ENCODE measurements around the gene C15orf40.
A peak's percentile ranks its signal among the peaks of the same experiment; 100 is the strongest.
"Not testable (repeated sequence)": the region's sequence is repeated elsewhere in the genome, so short reads cannot be mapped to it uniquely, and the experiment has no call there.

C15orf40 gene

DNA sequence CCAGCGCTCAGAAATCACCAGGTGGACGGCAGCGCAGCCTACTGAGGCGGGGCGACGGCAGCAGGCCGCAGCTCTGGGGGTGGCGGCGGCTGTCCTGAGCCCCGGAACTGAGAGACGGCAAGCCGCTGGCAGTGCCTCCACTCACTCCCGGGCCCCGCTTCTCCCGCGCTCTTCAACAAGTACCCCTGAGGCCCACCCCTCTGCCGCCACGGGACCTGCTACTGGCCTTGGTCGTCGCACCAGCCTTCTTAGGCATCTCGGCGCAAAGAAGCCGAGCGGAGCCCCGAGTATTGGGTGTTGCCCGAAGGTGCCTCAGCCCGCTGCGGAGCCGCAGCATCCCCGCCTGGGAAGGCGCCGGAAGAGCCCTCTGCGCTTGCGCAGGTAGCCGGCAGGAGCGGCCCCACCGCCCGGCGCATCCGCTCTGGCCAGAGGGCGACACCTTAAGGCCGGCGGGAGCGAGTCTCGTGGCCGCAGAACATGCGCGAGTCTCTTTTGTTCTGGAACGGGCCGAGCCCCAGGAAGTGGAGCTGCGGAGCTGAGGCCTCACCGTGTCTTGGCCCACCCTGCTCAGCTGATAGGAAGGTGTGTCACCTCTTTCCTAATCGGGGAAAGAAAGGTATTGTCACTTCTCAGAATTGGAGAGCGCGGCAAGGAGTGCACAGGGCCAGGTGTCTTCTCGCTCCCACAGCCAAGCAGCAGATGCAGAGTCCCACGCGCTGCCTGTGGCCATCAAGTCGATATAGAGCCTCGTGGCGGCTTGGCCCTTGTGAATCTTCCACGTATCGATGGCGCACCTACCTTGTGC is at the start of gene C15orf40:
Gene C15orf40, minus strand, starts transcription at position 369 of the 805 bp plus-strand sequence. Its CDS starts 32 bp downstream, at position 337.
- peak; percentile 65 to 76 for DNase-seq

DNA sequence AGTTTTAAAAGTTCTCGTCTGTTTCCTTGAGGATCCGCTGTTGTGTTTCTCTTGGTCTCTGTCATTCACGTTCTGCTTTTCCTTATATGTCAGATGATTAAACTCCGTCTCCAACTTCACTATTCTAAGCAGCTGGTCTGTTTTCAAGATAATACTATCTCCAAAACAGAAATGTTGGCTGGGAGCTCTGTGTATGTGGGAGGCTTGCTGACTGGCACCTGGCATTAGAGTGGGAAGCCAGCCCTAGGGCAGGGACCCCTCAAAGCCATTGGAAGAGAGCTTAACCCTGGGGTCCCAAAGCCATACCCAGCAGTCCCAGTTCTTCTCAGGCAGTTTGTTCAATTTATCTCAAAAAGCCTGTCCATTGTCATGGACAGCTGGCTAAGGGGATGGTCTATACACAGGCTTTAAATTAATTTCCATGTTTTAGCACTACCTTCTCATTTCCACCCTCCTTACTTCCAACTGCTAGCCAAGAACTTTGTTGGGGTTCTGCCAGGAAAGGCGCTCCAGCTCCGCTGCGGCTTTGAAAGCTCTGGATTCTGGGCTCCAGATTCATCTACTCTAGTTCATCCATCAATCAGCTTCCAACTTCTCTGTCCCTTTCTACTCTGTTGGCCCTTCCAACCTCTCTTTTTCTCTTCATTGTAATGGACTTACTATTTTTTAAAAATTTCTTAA is 46.4 kb upstream of the C15orf40 start:
- no peak for DNase-seq

DNA sequence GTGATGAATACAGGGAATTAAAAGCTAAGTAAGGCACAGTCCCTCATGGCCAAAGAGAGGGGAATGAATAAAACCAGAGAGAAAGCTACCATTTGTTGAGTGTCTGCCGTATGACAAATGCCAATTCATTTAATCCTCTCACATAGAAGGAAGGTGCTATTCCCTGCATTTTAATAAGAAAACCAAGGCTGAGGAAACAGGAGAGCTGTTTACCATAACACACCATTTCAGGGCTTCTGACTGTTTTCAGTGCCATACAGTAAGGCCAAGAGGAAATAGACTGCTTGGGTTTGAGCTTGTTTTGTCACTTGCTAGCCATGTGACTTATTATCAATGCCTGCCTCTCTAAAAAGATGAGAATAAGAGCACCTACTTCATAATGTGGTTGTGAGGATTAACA is 45.6 kb upstream of the C15orf40 start:
- no peak for DNase-seq

DNA sequence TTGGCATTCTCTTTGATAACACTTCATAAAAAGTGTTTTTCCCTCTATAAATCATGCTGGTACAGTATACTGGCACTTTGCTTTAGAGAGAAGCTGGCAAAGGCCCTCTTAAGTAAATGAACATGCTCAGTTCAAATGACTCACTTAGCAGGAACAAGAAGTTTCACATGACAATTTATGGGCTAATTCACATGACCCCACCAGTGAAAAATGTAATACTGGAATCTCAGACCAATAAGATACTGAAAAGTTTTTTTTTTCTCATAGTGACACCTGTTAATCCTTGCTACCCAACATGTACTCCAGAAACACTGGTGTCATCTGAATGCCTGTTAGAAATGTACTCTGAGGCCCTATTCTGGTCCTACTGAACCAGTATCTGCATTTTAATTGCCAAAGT is 41.7 kb upstream of the C15orf40 start:
- no peak for DNase-seq

DNA sequence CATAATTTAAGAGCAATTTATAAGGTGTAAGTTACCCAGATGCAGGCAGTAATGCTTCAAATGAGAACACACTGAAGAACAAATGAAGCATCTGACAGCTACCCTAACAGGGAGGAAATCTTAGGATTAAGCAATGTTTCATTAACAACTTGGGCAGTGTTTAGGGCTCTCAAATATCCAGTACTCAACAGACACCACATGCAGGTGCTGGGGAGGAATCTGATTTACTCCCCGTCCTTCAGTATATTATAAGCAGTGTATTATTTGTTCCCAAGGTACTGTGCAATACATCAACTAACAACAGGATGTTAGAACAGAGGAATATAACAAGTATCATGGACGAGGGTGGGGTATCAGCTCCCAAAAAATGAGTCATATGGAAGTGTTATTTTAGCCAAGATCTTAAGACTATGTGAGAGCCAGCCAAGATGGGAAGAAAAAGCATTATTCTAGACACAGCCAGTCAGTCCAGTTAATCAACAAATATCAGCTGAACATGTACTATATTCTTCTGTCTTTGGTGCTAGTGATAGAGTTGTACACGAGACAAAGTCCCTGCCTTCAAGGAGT is 35.2 kb upstream of the C15orf40 start:
- no peak for DNase-seq

DNA sequence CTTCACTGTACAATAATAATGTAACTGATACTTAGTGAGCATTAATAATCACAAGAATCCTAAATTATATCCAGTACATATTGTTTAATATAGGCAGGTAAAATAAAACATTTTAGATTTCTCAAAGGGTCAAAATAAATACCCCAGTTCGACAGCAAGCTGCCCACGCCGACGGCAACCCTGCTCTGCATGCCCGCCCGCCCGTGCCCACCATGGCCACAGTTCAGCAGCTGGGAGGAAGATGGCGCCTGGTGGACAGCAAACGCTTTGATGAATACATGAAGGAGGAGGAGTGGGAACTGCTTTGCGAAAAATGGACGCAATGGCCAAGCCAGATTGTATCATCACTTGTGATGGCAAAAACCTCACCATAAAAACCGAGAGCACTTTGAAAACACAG is 32.7 kb upstream of the C15orf40 start:
- no peak for DNase-seq

DNA sequence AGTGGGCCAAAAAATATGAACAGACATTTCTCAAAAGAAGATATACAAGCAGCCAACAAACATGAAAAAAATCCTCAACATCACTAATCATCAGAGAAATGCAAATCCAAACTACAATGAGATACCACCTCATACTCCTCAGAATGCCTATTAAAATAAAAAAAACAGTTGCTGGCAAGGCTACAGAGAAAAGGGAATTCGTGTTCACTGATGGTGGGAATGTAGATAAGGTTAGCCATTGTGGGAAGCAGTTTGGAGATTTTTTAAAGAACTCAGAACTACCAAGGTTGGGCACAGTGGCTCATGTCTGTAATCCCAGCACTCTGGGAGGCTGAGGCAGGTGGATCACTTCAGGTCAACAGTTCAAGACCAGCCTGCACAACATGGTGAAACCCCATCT is 27.8 kb upstream of the C15orf40 start:
- DNase-seq, result no peak

DNA sequence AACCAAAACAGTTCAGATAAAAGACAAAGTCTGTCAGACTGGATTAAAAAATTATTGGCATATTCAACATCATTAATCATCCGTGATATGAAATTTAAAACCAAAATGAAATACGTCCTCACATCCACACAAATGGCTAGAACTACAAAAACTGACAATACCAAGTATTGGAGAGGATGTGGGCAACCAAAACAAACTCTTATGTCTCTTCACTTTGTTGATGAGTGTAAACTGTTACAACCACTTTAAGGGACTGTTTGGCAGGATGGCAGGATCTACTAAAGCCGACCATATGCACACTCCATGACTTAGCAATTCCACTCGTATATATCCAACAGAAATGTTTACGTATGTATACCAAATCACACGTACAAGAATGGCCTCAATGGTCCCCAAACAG is 24.8 kb upstream of the C15orf40 start:
- no peak for DNase-seq

DNA sequence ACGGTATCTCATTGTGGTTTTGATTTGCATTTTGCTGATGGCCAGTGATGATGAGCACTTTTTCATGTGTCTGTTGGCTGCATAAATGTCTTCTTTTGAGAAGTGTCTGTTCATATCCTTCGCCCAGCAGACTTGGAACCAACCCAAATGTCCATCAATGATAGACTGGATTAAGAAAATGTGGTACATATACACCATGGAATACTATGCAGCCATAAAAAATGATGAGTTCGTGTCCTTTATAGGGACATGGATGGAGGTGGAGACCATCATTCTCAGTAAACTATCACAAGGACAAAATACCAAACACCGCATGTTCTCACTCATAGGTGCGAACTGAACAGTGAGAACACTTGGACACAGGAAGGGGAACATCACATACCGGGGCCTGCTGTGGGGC is 19.8 kb upstream of the C15orf40 start:
- not testable (repeated sequence) for DNase-seq

DNA sequence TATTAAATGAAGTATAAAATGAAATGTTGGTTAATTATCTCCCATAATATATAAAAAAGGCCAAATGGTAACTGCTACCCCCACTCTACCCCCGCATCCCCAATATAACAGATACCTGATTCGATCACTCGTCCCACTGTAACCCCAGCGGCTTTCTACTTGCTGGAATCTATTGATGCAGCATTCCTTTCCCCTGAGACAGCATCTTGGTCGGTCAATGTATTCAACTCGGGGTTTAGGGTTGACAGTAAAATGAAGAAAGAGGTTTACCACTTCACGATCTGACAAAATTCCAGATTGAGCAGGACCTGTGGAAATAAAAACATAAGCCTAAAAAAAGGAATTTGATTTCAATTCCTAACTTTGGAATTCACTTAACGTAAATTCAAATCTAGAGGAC is 18.6 kb upstream of the C15orf40 start:
- no peak for DNase-seq

DNA sequence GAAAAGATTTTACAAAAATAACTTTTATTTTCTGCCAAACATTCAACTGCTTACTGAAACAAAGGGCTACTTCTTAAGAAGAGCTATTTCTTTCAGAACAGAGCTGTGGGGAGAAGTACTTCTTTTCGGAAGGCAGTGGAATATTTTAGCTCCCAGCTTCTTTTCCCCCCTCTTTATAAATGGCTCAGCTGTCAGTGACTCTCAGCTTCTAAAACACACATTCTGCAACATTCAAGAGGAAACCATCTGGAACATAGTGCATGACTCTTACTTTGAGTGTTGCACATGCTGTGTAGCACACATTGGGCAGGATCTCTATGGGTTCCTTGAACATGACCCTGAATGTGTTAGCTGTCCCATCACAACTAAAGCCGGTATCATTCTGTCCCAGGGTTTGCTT is 7.0 kb upstream of the C15orf40 start:
- no peak for DNase-seq

DNA sequence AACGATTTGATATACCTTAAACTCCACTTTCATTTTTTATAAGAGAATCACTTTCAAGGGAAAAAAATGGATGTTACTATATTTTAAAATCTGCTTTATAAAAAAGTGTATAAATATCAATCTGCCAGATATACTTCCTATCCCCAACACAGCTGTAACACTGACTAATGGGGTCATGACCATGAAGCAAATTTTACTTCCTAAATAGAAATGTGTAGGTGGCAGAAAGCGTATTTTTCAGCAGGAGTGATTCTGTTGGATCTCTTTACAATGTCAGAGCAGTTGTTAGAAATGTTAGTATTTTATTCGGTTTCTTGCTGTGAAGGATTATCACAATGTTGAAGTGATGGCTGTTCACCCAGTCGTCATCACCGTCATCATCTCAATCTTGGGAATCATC is 5.5 kb upstream of the C15orf40 start:
- no peak for DNase-seq

DNA sequence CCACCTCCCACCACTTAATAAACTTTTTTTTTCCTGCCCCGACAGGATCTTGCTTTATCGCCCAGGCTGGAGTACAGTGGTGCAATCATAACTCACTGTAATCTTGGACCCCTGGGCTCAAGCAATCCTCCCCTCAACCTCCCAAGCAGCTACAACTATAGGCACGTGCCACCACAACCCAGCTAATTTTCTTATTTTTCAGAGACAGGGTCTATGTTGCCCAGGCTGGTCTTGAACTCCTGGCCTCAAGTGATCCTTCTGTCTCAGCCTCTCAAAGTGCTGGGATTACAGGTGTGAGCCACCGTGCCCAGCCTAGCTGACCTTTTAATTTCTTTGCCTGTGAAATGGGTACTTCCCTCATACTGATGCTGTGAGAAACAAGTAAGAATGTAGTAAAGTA is 3.9 kb upstream of the C15orf40 start:
- no peak for DNase-seq

DNA sequence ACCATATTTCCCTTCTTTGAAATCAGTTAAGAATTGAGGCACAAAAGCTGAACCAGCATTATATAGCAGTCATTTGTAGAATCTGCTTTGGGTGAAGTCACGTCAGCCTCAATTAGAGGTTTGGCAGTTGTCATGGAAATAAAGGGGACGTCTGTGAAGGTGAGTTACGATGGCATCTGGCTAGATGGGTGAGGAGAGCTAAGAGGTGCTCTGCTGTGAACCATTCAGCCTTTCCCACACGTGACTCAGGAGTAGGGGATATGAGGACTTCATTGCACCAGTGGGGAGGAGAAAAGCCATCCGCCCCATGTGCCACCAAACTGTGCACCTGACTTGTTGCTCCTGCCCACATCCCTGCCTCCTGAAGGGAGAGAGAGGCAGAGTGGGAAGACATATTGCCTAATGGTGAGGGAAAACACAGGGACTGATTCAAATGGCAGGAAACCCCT is 2.8 kb upstream of the C15orf40 start:
- no peak for DNase-seq

DNA sequence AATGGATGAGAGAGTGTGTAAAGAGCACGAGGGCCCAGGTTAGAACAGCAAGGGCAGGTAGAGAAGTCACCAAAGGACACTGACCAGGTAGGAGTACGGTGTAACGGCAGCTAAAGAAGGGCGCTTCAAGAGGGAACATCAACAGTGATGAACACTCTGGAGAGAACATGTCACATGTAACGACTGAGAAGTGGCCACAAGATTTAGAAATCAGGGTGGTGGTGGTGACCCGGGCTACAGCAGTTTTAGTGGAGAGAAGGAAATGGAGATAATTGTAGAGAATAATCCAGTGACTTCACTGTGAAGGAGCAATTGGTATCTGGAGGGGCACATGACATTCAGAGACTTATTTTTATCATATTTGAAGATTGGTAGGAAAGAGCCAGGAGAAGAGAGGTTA is 1.2 kb upstream of the C15orf40 start:
- DNase-seq, result no peak

DNA sequence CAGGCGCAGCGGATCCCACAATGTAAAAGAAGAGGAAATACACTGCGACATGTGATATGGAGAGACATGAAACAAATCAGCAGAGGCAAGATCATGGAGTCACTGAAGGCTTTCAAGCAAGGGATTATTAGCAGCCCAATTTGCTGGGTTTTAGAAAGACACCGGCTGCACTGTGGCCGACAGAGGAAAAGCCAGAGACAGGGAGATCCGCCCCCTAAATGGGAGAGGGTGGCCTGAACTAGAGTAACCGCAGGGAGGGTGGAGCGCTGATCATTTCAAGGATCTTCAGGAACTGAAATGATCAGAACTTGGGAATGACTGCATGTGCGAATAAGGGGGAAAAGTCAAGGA is 612 bp upstream of the C15orf40 start:
- no peak for DNase-seq

DNA sequence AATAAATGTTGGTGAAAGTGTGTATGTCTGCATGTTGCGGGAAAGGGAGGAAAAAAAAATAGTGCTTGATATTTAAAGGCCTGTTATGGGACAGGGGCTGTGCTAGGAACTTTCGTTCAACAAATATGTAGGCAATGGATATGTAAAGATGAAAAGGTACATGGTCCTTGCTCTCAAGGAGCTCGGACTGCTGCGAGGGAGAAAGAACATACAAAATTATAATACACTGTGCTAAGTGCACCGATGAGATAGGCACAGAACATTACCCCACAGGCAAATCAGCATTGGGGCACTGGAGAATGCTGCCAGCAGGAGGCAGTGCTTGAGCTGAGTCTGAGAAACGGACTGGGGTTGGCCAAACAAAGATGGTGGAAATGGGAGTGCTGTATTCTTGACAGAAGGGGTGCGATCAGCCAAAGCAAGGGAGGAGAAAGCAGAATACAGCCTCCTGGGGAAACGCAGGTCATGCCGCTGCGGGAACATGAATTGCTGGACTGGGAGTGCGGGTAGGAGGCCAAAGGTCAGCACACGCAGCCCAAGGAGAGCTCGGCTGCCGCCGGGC is 649 bp downstream of the C15orf40 start:
- peak; percentile 53 to 55 for DNase-seq

DNA sequence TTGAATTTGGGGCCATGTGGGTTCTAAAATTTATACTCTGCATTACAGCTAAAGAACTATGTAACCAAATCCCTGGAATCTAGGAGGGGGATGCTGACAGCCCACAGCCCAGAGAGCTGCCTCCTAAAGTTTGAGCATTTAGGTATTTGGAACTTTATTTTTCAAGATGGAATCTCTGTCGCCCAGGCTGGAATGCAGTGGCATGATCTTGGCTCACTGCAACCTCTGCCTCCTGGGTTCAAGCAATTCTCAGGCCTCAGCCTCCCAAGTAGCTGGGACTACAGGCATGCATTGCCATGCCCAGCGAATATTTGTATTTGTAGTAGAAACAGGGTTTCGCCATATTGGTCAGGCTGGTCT is 10.8 kb downstream of the C15orf40 start:
- not testable (repeated sequence) for DNase-seq

DNA sequence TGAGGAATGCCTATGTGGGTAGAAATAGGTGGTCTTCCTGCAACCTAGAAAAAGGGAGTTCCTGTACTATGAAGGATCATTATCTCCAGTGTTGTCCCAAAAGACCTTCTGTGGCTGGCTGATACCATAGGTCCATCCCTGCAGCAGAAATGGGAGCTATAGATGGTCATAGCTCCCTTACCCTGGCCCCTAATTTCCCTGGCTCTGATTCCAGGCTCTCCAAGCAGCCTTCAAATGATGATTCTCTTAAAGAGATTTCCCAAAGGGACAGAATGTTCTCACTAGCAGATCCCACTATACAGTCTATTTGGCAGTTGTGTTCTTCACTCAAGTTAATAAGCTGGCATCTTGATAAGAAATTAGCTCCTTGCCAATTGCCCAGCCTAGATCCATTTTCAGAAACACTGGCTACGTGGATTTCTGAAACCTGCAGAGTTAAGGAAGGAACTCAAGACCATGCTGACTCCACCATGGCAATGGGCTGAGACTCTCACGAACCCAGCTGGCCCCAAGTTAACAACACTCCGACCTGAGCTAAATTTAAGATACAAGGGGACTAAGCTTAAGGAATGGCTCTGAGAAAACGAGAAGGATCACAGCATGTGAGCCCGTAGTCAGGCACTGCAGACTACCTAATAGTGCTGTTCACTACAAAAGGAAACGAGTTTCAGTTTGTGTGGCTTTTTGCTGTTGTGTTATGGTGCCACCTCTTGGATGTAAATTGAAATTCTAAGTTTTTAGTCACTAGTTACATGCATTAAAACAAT is 11.4 kb downstream of the C15orf40 start:
- peak in 1 of 2 donors; percentile 63 for DNase-seq

DNA sequence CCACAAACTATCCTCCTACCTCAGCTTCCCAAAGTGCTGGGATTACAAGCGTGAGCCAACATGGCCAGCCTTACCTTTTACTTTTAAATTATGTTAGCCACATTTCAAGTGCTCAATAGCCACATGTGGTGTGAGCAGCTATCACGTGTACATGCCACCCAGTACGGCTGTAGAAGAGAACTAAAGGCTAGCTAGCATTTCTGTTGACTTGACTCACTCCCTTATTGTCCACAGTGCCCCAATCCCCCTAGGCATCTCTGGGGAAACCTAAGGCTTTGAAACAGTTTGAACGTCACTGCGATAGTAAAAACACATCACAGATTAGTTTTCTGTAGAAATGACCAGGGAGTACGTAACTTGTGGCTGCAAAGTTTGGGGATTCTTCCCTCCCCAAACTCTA is 12.0 kb downstream of the C15orf40 start:
- no peak for DNase-seq

DNA sequence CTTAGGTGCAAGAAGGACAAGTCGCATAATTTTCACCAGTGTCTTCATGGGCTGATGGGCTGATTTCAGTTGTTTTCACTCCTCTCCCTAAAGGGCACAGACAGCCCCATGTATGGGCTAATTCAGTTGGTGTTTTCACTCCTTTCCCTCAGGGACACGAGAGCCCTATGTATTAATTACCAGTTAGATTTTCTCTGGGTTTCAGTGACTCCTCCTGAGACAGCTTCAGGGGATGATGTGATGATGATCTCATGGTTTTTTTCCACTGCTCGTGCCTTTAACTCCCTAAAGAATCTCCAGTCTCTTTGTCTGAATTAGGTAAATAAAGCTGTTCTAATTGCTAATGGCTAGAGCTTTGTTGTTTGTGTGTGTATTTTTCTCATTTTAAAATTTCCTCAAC is 15.5 kb downstream of the C15orf40 start:
- no peak for DNase-seq

DNA sequence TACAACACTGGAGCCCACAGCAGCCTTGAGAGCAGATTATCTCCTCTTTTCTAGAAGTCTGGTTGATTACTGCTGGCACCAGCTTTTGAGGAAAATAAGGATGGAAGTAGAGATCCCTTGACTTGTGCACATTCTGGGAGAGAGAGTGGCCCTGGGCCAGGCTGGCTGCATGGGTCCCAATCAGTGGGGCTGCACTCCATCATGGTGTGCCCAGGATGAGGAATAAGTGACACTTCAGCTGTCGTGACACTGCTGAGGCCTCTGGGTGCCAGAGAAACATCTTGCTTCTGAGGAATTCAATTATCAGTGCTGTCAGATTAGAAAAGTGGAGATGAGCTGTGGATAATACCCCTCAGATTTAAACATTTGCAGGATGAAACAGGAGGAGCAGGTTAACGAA is 16.4 kb downstream of the C15orf40 start:
- DNase-seq, result no peak

DNA sequence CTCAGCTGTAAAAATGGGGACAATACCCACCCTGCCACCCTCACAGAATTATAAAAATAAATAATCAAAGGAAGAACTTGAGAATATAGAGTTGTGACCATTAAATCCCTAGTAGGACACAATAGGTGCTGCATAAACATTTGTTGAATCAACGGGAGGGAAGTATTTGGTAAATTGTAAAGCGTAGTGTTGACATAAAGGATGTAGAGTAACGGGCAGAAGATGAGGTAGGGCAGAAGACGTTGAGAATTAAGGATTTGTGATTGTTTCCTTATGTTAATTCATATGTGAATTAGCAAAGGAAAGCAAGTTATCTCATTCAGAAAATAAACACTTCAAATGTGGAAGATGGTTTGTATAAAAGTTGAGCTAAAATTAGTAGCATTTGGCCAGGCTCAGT is 18.3 kb downstream of the C15orf40 start:
- DNase-seq, result no peak
